NT2/D1 (cell line): ENCODE data around the gene TBC1D3G.
"Not testable (repeated sequence)": the region's sequence is repeated elsewhere in the genome, so short reads cannot be mapped to it uniquely, and the experiment has no call there.

Experiments
- SUZ12 ChIP-seq: IDR thresholded peaks from 2 replicates; pipeline ENCODE4 v1.6.1; 2011; ENCODE audit not compliant: insufficient read length, insufficient read depth; ENCODE audit errors: extremely low read depth
- YY1 ChIP-seq: IDR thresholded peaks from 2 replicates; pipeline ENCODE4 v1.6.1; 2011; ENCODE audit not compliant: insufficient read length, insufficient read depth
- ZNF274 ChIP-seq: IDR thresholded peaks from 2 replicates; pipeline ENCODE4 v1.6.1; 2011; ENCODE audit warnings: mild to moderate bottlenecking, low read depth, low read length

- not testable (repeated sequence) for TF ChIP-seq YY1, ZNF274, SUZ12
These were observed 33.6 kb upstream of the TBC1D3G start for GRCh38 chr17:36289965-36290612.
